ENCODE data around the gene PIWIL4. TPM values are rescaled to one million over a fixed set of nuclear protein-coding genes. Genes with fewer than 3 reads are reported as not detected.

PIWIL4 gene
- total RNA-seq, 1 experiment from 2014 or later, result not detected

GRCh38 chr11:94528551-94528950 is 38.6 kb upstream of the PIWIL4 start:
- no peaks in the 10 kb centered on the region for H3K36me3 Mint-ChIP-seq (ENCODE audit: insufficient read depth in 1 of 3, low read depth in 3 of 3)
- Histone ChIP-seq H3K4me1 (ENCODE audit: insufficient read depth, low read length) (no peaks in the 10 kb centered on the region), H2BK12ac (ENCODE audit: insufficient read length, low read depth, low read length) (no peak overlapping the region), H2BK5ac (ENCODE audit: insufficient read length, low read length) (no peak overlapping the region), H2AFZ (ENCODE audit: low read length) (no peak overlapping the region), H3K9me3 (ENCODE audit: control insufficient read depth, low read depth, low read length) (no peaks in the 10 kb centered on the region), H4K91ac (ENCODE audit: insufficient read length, low read depth, low read length) (no peak overlapping the region), H3K14ac (ENCODE audit: insufficient read depth, low read length) (no peak overlapping the region), H3K18ac (ENCODE audit: insufficient read length, low read depth, low read length) (no peak overlapping the region), H3K79me1 (ENCODE audit: insufficient read depth, low read depth, low read length, poor library complexity, severe bottlenecking) (no peaks in the 10 kb centered on the region), H2BK120ac (ENCODE audit: low read depth, low read length, poor library complexity, severe bottlenecking) (no peak overlapping the region), H4K8ac (replicated peaks; ENCODE audit: insufficient read length, low read depth, low read length) (no peak overlapping the region), H4K5ac (ENCODE audit: insufficient read length, low read depth, low read length) (no peak overlapping the region), H3K79me2 (ENCODE audit: insufficient read depth, low read length) (no peaks in the 10 kb centered on the region), H3K56ac (ENCODE audit: insufficient read length, low read depth, low read length) (no peak overlapping the region), H2BK15ac (ENCODE audit: low read depth, low read length) (no peak overlapping the region), H3T11ph (ENCODE audit: low read length) (no peak overlapping the region), H3K4me2 (ENCODE audit: insufficient read depth, insufficient read length, low read length) (no peak overlapping the region), H3K27me3 (ENCODE audit: insufficient read depth, low read length) (no peaks in the 10 kb centered on the region), H2BK20ac (ENCODE audit: low read depth, low read length, poor library complexity, severe bottlenecking) (no peak overlapping the region), H4K20me1 (ENCODE audit: control insufficient read depth, insufficient read depth, insufficient read length) (no peaks in the 10 kb centered on the region), H3K27ac (ENCODE audit: insufficient read length, low read depth, low read length) (no peak overlapping the region), H2AK5ac (ENCODE audit: insufficient read length, low read length) (no peak overlapping the region), H3K9ac (ENCODE audit: extremely low read depth, insufficient read length, low read length) (no peak overlapping the region), H3K23ac (ENCODE audit: insufficient read length, low read depth, low read length) (no peak overlapping the region), H3K4ac (ENCODE audit: low read depth, low read length) (no peak overlapping the region), H3K23me2 (ENCODE audit: insufficient read length, low read depth, low read length, poor library complexity, severe bottlenecking) (no peaks in the 10 kb centered on the region)
- no peak for TF ChIP-seq CTCF (conservative IDR thresholded peaks at IDR 0.05)
- peaks cover 0 to 3% of the 10 kb centered on the region in 2 experiments; a peak in 2 of 4 replicates for H3K4me1 Mint-ChIP-seq
- H3K4me3 Mint-ChIP-seq, result no peak overlapping the region
- no peaks in the 10 kb centered on the region for H3K9me3 Mint-ChIP-seq
- no peak overlapping the region for H3K27ac Mint-ChIP-seq
- H3K27me3 Mint-ChIP-seq (ENCODE audit: low read depth), result peaks cover 23% of the 10 kb centered on the region
- no peak for DNase-seq
